Peyer's patch (tissue), 4 donors: ENCODE results near the gene ZNF765.

Experiments used
- POLR2A ChIP-seq, 2 donors: fragments of 450-650 bp; IDR thresholded peaks; one replicate each; pipeline ENCODE4 v1.5.1; 2017; ENCODE audit warnings: antibody characterized with exemption in 2 of 2, mild to moderate bottlenecking in 2 of 2, moderate library complexity in 2 of 2
- TF ChIP-seq, protein P1 (sequence below), 6 experiments: fragments of 450-650 bp in 4 of 6; fragments of 200-600 bp in 2 of 6; sonication (generic) in 1 of 6; IDR thresholded peaks; one replicate each; pipeline ENCODE4 v1.5.1; 2017 to 2019; ENCODE audit warnings: antibody characterized with exemption in 6 of 6, mild to moderate bottlenecking in 3 of 6, moderate library complexity in 1 of 6

GRCh38 chr19:53389978-53390377 lies 5.0 kb upstream of the ZNF765 start:
- TF ChIP-seq, protein P1, sequence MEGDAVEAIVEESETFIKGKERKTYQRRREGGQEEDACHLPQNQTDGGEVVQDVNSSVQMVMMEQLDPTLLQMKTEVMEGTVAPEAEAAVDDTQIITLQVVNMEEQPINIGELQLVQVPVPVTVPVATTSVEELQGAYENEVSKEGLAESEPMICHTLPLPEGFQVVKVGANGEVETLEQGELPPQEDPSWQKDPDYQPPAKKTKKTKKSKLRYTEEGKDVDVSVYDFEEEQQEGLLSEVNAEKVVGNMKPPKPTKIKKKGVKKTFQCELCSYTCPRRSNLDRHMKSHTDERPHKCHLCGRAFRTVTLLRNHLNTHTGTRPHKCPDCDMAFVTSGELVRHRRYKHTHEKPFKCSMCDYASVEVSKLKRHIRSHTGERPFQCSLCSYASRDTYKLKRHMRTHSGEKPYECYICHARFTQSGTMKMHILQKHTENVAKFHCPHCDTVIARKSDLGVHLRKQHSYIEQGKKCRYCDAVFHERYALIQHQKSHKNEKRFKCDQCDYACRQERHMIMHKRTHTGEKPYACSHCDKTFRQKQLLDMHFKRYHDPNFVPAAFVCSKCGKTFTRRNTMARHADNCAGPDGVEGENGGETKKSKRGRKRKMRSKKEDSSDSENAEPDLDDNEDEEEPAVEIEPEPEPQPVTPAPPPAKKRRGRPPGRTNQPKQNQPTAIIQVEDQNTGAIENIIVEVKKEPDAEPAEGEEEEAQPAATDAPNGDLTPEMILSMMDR (IDR thresholded peaks at IDR 0.05) = no peak
- no peak for TF ChIP-seq POLR2A (IDR thresholded peaks at IDR 0.05)
